ENCODE results near the gene ENOX2. TPM values are rescaled to one million over a fixed set of nuclear protein-coding genes. Genes with fewer than 3 reads are reported as not detected.
"Not testable (repeated sequence)": the region's sequence is repeated elsewhere in the genome, so short reads cannot be mapped to it uniquely, and the experiment has no call there.

The ENOX2 gene
- total and polyA plus RNA-seq, 8 donors, result 1.1 to 6.4 (median 4.7) TPM

GRCh38 chrX:130933358-130933757, 30.3 kb upstream of the ENOX2 start:
- Histone ChIP-seq H3K36me3 (no peaks in the 10 kb centered on the region), H3K27ac (no peak overlapping the region), H3K9me3 (peaks cover 0 to 5% (median 0%) of the 10 kb centered on the region in 4 donors), H3K27me3 (peaks cover 3 to 11% (median 6%) of the 10 kb centered on the region in 4 donors), H3K4me1 (no peaks in the 10 kb centered on the region), H3K4me3 (no peak overlapping the region)
- no peak for TF ChIP-seq CTCF (IDR thresholded peaks at IDR 0.05)
- FAIRE-seq (no peak), DNase-seq (no peak), ATAC-seq (no peak)
- intact Hi-C loops (cut with DNase I), result no loop called here
- WGBS, 2 donors, result 63 to 70% methylated on average over 2 of the region's 2 CpGs

- H3K4me3 ChIP-seq; FAIRE-seq; intact Hi-C loops (cut with DNase I); DNase-seq; H3K9me3 ChIP-seq; H3K36me3 ChIP-seq; ATAC-seq; H3K4me1 ChIP-seq; H3K27ac ChIP-seq: not testable (repeated sequence)
- 28 to 35% methylated on average over 2 of the region's 2 CpGs for WGBS, 2 donors
- peaks cover 0 to 10% (median 2%) of the 10 kb centered on the region in 4 donors for H3K27me3 ChIP-seq
Observed at GRCh38 chrX:130920405-130920804, 17.4 kb upstream of the ENOX2 start.

- peaks cover 0 to 10% (median under 1%) of the 10 kb centered on the region in 4 donors for H3K27me3 ChIP-seq
- DNase-seq, H3K4me3 ChIP-seq, FAIRE-seq, H3K27ac ChIP-seq, ATAC-seq, H3K36me3 ChIP-seq, H3K9me3 ChIP-seq, H3K4me1 ChIP-seq: not testable (repeated sequence)
- WGBS, 2 donors, result 20% methylated on average over 1 of the region's 1 CpG
- intact Hi-C loops (cut with DNase I), result loop anchor here in 2 of 3 donors (10.0 kb wide), 2 partner anchors 375 to 525 kb away; no protein-coding TSS in a partner anchor
Observed at GRCh38 chrX:130919676-130920075, 16.7 kb upstream of the ENOX2 start.

- H3K4me3 ChIP-seq, H3K27ac ChIP-seq, H3K9me3 ChIP-seq, ATAC-seq, H3K4me1 ChIP-seq, FAIRE-seq, H3K36me3 ChIP-seq, DNase-seq: not testable (repeated sequence)
- H3K27me3 ChIP-seq, result peaks cover 0 to 10% (median 0%) of the 10 kb centered on the region in 4 donors
- intact Hi-C loops (cut with DNase I), result loop anchor here in 2 of 3 donors (10.0 kb wide), 2 partner anchors 374 to 524 kb away; no protein-coding TSS in a partner anchor
- 29 to 33% methylated on average over 2 of the region's 2 CpGs for WGBS, 2 donors
Observed at GRCh38 chrX:130918498-130918897, 15.5 kb upstream of the ENOX2 start.

- 21 to 23% methylated on average over 7 of the region's 7 CpGs for WGBS, 2 donors
- H3K4me1 ChIP-seq, result no peaks in the 10 kb centered on the region
- FAIRE-seq (peak; percentile 34), ATAC-seq (peak in 3 of 4 donors; percentile 80 to 87 (median 84)), DNase-seq (peak in 3 of 6 donors; percentile 11 to 45 (median 18))
- no peaks in the 10 kb centered on the region for H3K36me3 ChIP-seq
- H3K4me3 ChIP-seq, result no peak overlapping the region
- H3K27ac ChIP-seq, result no peak overlapping the region
- peak; percentile 70 to 83 (median 74) for TF ChIP-seq CTCF (IDR thresholded peaks at IDR 0.05)
- H3K27me3 ChIP-seq, result peaks cover 0 to 10% (median 0%) of the 10 kb centered on the region in 4 donors
- intact Hi-C loops (cut with DNase I), result loop anchor here in 2 of 3 donors (10.0 kb wide), 2 partner anchors 372 to 522 kb away; no protein-coding TSS in a partner anchor
- no peaks in the 10 kb centered on the region for H3K9me3 ChIP-seq
Observed at GRCh38 chrX:130916636-130917422, 13.8 kb upstream of the ENOX2 start.

- H3K4me3 ChIP-seq, result no peak overlapping the region
- peaks cover 0 to 10% (median 0%) of the 10 kb centered on the region in 4 donors for H3K27me3 ChIP-seq
- H3K36me3 ChIP-seq, result no peaks in the 10 kb centered on the region
- DNase-seq (no peak), ATAC-seq (peak in 1 of 4 donors; percentile 34), FAIRE-seq (no peak)
- H3K27ac ChIP-seq, result no peak overlapping the region
- no peaks in the 10 kb centered on the region for H3K9me3 ChIP-seq
- H3K4me1 ChIP-seq, result no peaks in the 10 kb centered on the region
- intact Hi-C loops (cut with DNase I), result loop anchor here in 2 of 3 donors (10.0 kb wide), 2 partner anchors 371 to 521 kb away; no protein-coding TSS in a partner anchor
- no peak for TF ChIP-seq CTCF (IDR thresholded peaks at IDR 0.05)
Observed at GRCh38 chrX:130915302-130915701, 12.3 kb upstream of the ENOX2 start.

Data from pancreas (tissue), 10 donors.